HEK293 (cell line): ENCODE data around the gene UNC50.

Source experiments
- ATF2 ChIP-seq: fragments of 450-650 bp; formaldehyde crosslinking; IDR thresholded peaks from 2 replicates; pipeline ENCODE4 v1.5.1; 2016; ENCODE audit warnings: missing biosample characterization, missing genetic modification characterization, low read depth
- CTCF ChIP-seq: fragments of 450-650 bp; formaldehyde crosslinking; IDR thresholded peaks from 2 replicates; pipeline ENCODE4 v1.5.1; 2016; ENCODE audit warnings: missing biosample characterization, missing genetic modification characterization
- PBX3 ChIP-seq: sonication (generic); formaldehyde crosslinking; IDR thresholded peaks from 2 replicates; pipeline ENCODE4 v1.8.1; 2022; ENCODE audit warnings: mild to moderate bottlenecking, moderate library complexity, missing genetic modification reagents
- TCF7L2 ChIP-seq: IDR thresholded peaks from 2 replicates; pipeline ENCODE4 v1.6.1; 2011; ENCODE audit warnings: low read depth, mild to moderate bottlenecking, inconsistent platforms, low read length, moderate library complexity, borderline replicate concordance
- ZNF248 ChIP-seq: fragments of 450-650 bp; formaldehyde crosslinking; IDR thresholded peaks from 2 replicates; pipeline ENCODE4 v1.5.1; 2017; ENCODE audit warnings: missing biosample characterization, missing genetic modification characterization
- ZNF510 ChIP-seq: fragments of 450-650 bp; formaldehyde crosslinking; IDR thresholded peaks from 2 replicates; pipeline ENCODE4 v1.5.1; 2018; ENCODE audit warnings: mild to moderate bottlenecking, missing genetic modification characterization, missing biosample characterization; ENCODE audit not compliant: insufficient replicate concordance
- ZNF529 ChIP-seq: fragments of 450-650 bp; formaldehyde crosslinking; IDR thresholded peaks from 2 replicates; pipeline ENCODE4 v1.5.1; 2017; ENCODE audit warnings: missing genetic modification characterization, missing biosample characterization; ENCODE audit not compliant: insufficient replicate concordance
- ZNF544 ChIP-seq: fragments of 450-650 bp; formaldehyde crosslinking; IDR thresholded peaks from 2 replicates; pipeline ENCODE4 v1.5.0; 2017; ENCODE audit warnings: missing biosample characterization, missing genetic modification characterization
- ZNF561 ChIP-seq: fragments of 450-650 bp; IDR thresholded peaks from 2 replicates; pipeline ENCODE4 v1.5.1; 2018; ENCODE audit warnings: missing biosample characterization, missing genetic modification characterization, borderline replicate concordance
- ZNF777 ChIP-seq: fragments of 450-650 bp; formaldehyde crosslinking; IDR thresholded peaks from 2 replicates; pipeline ENCODE4 v1.5.1; 2017; ENCODE audit warnings: missing biosample characterization, missing genetic modification characterization, borderline replicate concordance
- ZNF785 ChIP-seq: fragments of 450-650 bp; formaldehyde crosslinking; IDR thresholded peaks from 2 replicates; pipeline ENCODE4 v1.5.1; 2016; ENCODE audit warnings: missing biosample characterization, missing genetic modification characterization

GRCh38 chr2:98568161-98568956 is 40.0 kb upstream of the UNC50 start:
- TF ChIP-seq CTCF (tag by site-specific recombination) (no peak), ZNF785 (tag by site-specific recombination) (no peak), ZNF777 (tag by site-specific recombination) (no peak), ZNF248 (tag by site-specific recombination) (no peak), ZNF529 (tag by site-specific recombination) (no peak), ZNF544 (no peak), TCF7L2 (no peak), ATF2 (no peak), PBX3 (no peak), ZNF510 (tag by site-specific recombination) (no peak), ZNF561 (tag by site-specific recombination) (no peak)
